GM19025 (cell line): ENCODE results near the gene NDUFS8.

Experiments
- ATAC-seq: cut with Tn5 transposase; IDR thresholded peaks from one replicate; pipeline ENCODE4 v1.9.1; 2021; ENCODE audit warnings: mild to moderate bottlenecking, low read depth, moderate library complexity; ENCODE audit not compliant: unreplicated experiment

The NDUFS8 gene

DNA sequence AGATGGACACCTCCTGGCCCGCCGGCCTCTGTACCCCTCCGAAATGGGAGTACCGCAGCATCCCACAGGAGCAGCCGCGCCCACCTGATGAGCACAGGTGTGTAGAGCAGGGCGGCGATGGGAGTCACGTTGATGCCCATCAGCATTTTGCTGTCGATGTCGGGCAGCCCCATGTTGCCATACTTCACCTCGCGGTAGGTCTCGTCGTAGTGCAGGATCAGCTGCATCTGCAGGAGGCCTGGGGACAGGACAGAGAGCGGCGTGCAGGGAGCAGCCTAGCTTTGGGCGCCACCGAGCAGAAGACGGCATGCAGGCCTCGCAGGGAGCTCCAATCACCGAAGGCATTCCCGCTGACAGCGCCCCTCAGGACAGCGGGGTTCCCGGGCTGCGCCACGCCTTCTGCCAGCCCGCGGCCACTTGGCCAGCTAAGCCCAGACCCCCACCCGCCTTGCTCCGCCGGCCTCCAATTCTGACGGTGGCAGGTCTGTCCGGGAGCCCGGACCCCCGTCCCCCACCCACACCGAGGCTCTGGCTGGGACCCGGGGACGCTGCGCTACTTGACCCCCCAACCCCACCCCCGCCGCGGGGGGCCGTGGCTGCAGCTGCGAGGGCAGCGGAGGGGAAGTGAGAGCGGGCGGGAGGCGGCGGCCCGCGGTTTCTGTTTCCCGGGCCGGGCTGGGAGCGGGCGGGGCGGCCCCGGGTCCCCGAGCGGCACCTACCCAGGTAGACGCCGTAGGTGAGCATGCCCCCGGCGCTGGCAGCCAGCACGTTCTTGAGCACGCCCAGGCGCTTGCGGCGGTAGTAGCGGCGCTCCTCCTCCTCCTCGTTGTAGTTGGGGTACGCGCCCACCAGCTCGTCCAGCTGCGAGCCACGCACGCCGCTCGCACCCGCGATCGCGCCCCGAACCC lies 27.3 kb upstream of the NDUFS8 start:
- peak; percentile 39 for ATAC-seq

DNA sequence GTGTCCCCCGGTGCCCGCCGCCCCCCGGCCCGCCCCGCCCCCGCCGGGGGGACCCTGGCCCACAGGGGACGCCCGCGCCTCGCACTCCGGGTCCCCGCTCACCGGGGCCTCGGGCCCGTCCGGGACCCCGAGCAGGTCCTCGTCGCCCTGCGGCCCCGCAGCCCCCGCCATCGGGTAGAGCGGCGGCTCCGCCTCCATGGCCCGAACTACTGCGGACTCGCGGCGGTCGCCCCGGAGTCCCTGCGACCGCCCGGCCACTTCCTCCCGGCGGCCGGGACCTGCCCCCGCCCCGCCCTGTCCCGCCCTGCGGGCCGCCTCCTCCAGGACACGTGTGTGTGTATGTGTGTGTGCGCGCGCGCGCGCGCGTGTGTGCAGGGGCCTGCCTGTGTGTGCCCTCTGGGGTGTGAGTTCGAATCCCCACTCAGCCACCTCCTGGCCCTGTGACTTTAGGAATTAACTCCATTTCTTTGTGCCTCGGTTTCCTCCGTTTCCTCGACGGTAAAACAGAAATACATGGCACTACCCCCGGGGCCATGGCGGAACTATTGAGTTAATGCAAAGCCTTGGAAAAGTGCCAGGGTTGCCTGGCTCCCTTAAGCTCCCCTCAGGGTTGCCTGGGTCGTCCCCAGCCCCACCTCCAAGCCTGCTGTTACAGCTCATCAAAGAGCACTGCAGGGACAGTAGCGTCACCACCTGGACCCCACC lies 26.5 kb upstream of the NDUFS8 start, which contains the start of gene UNC93B1:
Gene UNC93B1, minus strand, starts transcription at position 252 of the 705 bp plus-strand sequence. Its CDS starts 54 bp downstream, at position 198.
- peak; percentile 74 for ATAC-seq

DNA sequence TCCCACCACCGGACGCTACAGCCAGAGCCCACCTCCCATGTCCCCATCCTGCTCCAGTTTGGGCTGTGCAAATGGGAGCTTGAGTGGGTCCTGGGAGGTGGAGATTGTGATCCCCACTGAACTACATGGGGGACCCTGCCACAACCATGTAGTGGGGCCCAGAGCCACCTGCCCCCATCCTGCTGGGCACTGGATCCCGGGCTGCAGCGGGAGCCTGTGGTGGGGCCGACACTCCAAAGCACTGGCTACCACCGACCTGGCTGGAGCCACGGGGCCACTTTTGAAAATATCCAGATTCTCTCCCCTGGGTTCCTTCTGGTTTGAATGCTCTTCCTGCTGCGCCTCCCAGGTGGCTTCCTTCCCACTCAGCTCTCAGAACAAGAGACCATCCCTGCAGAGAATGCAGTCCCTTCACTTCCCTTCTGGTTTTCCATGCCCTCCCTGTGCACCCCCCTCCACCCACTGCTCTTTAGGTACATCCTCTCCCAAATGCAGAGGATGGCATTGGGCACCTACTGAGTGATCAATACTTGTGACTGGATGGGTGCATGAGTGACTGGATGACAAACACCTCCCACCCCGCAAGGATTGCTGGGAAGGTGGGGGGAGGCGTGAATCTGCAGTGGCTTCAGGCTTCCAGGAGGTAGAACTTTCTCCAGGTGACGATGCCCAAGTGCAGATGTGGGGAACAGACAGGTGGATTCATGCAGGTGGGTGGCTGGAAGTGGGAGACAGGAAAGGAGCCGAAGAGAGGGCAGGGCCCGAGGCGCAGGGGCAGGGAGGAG lies 25.7 kb upstream of the NDUFS8 start:
- ATAC-seq, result no peak

DNA sequence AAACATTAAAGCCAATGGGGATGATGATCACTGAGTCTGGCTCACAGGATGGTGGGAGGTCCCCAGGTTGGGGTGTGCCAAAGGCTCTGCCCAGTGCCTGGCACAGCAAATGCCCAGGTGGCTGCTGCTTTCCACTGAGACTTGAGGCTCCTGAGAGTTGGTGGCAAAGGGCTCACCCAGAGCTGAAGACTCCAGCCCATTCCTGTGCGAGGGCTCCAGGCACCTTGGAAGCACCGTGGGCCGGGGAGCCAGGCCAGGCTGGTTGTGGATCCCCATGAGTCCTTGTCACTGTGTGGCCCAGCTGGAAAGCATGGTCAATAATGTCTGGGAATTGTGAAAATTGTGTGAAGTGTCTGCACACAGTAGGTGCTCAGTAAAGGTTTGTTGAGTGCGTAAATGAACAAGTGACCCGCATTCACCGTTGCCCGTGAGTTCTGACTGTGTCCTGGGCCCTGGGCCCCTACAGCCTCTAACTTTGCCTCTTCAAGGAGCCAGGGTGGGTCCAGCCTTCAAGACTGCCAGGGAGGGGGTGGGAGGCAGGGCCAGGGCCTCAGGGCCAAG lies 23.8 kb upstream of the NDUFS8 start:
- ATAC-seq, result no peak

DNA sequence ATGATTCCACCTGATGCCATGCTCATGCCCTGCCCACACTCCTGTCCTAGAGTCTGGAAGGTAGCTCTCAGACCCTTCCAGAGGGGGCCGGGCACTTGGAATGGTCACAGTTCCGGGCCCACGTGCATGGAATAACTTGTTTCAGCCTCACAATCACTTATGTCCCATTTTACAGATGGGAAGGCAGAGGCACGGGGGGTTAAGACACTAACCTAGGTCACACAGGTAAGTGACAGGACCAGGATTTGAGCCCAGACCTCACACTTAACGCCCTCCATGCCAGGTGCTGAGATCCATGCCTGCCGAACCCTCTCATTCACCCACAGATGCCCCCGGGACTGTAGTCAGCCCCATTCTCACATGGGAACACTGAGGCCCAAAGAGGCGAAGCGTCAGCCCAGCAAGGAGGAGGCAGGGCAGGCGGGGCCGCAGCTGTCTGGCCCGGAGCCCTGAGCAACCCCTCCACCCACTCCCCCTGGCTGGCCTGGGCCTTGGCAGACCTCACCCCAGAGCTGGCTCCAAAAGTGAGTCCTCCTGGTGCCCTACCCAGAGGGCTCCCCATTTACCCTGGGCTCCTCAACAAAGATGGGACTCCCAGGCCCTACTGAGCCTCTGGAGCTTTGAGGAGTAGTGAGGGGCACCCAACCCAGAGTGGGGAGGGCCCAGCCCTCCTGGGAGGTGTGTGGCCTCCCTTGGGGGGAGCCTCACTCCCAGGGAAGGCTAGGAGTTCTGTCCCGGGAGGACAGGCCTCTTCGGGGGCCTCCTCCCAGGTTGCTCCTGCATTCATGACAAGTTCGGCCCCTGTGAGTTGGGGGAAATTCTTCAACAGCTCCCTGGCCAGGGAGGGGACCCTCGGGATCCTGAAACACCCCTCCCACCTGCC lies 22.7 kb upstream of the NDUFS8 start:
- ATAC-seq, result no peak

DNA sequence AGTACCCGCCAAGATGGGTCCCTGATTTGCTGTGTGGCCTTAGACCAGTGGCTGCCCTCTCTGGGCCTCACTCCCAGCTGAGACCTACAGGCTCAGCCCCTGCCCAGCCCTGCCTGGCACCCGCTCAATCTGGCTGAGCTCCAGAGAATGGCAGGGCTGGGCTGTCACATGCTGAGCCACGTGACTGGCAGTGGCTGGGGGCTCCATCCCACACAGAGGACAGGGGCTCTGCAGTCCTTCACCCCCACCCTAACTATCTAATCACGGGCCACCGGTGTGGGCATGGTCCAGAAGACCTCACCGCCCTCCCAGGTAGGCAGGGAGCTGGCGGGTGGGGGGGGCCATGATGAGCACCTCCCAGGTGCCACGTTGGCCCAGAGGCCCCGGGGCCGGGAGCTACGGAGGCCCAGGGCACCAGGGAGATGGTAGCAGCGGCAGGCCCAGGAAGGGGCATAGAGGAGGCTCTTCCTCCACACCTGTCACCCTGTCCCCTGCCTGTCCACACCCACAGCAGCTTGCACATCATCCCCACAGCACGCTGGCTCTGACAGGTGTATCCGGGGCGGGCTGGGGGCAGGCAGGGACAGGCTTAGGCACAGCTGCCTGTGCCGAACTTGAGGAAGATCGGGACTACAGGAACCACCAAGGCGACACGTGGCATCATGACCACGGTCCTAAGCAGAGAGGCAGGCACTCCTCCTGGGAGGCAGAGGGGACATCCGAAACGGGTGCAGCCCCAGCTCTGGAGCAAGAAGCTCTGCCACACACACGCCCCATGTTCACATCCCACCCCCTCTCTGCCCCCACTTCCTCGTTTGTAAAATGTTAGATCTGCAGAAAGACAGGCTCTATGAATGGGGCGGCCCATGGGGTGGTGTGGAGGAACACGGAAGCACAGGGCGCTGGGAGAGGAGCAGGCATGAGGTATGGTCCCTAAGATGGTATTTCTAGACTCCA lies 21.8 kb upstream of the NDUFS8 start:
- ATAC-seq, result no peak

DNA sequence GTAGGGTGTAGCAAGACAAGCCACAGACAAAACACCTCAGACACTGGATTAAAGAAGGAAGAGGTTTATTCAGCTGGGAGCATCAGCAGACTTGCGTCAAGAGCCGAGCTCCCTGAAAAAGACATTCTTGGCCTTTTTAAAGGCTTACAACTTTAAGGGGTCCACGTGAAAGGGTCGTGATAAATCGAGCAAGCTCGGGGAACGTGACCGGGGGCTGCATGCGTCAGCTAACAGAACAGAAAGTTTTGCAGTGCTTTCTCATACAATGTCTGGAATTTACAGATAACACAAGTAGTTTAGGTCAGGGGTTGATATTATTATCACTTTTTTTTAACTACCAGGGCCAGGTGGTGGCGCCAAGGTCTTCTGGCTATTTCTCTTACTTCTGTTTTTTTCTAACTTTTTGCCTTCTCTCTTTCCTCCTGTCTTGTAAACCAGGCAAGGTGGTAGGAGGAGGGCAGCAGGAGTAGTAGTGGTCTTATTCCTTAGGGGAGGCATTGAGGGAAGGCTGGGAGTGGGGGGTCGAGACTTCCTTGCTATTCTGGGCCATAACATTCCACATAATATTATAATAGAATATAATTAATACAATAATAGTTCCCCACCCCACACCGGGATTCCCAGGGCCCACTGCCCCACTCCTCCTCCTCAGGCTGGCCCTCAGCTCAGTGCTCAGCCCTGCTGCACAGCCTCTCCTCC lies 20.9 kb upstream of the NDUFS8 start:
- no peak for ATAC-seq

DNA sequence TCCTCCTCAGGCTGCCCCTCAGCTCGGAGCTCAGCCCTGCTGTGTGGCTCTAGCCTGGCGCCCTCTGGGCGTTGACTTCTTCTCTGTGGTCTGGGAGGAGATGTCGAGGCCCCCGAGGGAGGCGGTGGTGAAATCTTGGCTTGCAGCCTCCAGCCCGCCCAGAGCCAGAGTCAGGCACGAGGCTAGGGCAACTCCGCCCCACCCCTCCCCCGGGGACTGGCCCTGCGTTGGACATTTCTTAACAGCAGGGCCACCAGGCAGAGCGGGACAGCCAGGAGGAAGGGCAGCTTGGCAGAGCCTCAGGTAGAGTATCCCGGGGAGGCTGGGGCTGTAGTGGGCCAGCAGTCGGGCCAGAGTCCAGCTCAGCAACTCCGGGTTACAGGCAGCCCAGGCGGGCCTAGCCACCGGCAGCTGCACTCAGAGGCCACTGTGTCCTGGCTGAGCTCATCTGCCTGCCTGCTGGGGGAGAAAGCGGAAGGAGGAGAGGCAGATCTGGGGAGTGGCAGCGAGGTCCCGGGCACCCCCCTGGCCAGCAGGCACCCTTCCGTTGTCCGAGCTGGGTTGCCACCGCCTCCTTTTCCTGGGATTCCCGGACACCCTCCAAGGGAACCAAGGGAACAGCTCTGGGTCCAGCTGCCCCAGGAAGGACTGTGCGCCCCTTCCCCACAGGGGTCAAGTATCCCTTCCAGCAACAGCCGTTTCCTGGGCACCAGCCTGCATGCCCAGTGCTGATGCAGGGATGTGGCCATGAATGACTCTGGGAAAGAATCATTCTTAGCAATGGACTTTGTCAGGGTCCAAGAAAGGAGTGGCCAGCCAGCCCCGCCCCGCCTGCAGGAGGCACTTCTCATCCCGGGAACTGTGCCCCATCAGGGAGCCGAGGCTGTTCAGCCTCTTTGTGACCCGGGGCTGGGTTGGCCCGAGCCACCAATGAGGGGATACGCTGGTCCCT lies 20.1 kb upstream of the NDUFS8 start, which contains the start of gene ALDH3B1:
Gene ALDH3B1, plus strand, starts transcription at position 238 of the 952 bp plus-strand sequence. CDS start 4,971 bp downstream, outside the sequence.
- ATAC-seq, result no peak

DNA sequence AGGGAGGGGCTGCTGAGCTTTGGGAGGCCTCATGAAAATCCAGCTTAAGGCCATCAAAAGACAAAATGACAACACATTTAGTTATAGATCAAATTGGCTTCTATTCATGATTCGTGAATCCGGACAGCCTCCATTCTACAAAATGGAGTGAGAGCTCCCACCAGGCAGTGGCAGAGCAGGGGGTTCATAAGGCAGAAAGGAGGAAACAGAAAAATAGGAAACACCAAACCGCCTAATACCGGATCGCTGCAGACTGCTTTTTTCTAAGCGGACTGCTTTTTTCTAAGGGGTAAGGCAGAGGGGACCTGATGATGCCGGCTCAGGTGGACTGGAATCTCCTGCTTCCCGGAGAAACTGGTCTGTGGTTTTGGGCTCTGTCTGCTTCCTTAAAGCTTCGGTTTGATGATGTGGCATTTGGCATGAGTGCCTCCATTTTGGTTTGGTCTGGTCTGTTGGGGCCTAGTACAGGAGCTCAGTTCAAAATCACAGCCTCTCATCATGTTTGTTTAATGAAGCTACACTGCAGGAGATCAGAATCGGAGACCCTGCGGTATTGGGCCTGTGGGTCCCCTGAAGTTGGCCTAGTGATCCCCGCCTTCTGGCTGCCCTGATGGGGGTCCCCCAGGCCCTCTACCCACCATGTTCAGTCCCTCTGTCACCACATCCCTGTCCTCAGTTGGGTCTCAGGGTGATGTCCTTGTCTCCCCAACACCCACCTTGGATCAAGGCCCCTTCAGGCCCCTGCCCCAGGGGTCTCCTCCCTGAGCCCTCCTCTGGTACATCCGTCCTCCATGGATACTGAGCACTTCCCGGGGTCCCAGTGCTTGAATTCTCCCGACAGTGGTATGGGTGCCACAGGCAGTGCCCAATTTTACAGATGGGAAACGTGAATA lies 19.2 kb upstream of the NDUFS8 start:
- no peak for ATAC-seq

DNA sequence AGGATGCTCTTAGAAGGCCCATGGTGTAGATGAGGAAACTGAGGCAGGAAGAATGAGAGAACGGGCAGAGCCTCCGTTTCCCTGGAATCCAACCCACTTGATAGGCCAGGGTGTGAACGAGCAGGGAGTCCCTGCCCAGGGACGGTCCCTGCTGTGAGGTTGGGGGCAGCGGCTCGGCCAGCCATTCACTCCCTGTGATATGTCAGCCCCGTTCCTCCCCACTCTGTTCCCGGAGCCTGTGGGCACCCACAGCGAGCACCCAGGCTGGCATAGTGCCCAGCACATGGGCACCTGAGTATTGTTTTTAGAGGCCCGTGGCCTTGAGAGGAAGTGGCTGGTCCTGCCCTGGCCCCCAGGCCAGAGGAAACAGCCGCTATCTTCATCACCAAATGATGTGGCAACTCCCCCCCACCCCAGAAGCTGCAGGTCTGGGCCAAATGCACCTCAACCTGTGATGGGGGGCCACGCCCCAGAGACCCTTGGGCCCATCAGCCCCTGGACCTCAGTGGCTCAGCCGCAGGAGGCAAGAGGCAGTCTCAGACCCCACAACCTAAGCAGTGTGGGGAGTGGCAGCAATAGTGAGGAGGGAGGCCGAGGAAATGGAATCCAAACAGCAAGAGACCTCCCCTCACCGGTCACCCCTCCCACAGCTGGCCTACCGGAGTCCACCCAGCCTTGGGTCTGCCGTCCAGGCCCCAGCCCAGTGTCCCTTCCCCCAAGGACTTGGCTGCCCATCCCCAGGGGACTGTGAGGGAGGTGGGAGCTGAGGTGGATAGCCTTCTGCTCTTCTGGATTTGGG lies 18.2 kb upstream of the NDUFS8 start:
- no peak for ATAC-seq

DNA sequence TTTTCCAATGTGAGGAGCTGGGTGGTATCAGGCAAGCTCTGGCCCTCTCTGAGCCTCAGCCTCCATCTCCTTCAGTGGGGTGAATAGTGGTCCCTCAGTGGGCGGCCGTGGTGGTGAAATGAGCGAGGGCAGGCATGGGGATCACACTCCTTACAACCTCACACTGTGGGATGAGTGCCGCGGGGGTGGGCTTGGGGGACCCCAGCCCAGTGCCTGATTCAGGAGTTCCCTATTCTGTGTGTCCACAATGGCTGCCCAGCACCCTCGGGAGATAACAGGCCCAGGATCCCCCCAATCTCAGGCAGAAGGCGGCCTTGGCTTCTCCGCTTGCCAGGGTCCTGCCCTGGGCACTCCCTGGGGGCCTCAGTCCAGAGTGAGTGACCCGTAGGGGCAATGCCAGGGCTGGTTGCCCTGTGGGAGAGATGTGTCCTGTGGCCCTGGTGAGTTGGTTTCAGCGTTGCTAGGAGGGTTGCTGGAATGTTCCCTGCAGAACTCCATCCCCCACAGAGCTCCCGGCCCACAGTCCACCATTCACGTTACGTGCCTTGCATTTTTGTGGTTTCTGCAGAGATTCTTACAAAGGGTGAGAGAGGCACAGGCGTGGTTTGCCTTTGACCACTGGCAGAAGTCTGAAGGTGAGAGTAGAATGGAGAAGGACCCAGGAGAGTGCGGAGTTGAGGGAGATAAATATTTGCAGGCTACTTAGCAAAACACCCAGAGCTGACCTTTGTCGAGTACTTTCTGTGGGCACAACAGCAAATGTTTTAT lies 17.5 kb upstream of the NDUFS8 start:
- no peak for ATAC-seq

DNA sequence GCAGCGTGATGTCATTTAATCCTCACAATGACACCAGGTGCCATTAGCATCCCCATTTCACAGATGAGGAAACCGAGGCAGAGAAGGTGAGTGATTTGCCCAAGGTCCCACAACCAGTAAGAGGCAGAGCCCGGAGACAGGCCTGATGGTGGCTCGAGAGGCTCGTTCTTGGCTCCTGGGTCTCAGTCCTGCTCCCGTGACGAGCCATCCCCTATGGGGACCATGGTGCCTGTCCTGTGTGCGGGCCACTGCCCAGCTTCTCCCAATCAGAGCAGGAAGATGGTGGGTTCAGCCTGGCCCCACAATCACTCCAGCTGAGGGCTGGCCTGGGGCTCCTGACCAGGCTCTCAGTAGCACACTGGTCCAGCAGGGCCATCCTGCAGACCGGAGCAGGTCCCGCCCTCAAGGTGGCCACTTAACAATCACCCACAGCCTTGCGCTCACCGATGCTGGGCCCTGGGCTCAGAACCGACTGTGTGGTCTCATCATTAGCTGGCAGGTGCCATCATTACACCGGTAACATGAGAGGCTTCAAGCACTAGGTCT lies 16.8 kb upstream of the NDUFS8 start:
- ATAC-seq, result no peak

DNA sequence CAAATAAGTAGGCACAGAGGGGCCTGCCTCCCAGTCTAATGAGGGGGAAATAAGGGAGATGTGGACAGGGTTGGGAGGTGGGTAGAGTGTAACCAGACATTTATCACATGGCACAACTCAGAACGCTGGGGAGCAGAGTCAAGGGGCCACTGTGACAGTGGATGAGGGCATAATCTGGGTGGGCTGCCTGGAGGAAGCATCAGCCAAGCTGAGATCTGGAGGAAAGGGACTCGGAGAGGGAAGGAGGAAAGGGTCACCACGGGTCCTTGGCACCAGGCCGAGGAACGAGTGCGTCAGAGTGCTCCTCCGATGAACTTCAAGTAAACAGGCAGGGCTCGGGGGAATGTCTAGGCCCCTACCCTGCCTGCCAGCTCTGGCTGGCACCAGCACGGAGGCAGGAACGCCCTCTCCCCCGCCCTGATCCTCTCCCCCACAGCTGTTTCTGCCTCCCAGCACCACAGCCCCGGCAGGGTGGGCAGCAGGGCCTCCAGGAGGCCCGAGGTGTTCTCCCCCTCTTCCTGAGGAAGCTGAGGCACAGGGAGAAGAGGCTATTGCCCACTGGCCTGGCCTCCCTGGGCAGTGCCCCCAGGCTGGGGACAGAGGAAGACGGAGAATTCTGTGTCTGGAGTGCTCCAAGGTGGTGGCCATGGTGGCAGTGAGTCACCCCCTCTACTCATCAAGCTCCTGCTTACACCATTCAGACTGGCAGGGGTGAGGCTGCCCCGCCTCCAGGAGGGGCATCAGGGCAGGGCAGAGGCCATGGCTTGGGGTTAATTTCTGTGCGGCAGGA lies 16.1 kb upstream of the NDUFS8 start:
- ATAC-seq, result no peak
